Keratinocyte (primary cell): ENCODE data around the gene SSH2.

Experiments used
- CTCF ChIP-seq, 3 experiments: IDR thresholded peaks in 1 of 3; conservative IDR thresholded peaks in 1 of 3; optimal IDR thresholded peaks in 1 of 3; 2 replicates in 2 of 3; 3 replicates in 1 of 3; pipeline versions ENCODE3 to v1.5.1; 2011; ENCODE audit warnings: low read length in 3 of 3, mild to moderate bottlenecking in 3 of 3, moderate library complexity in 2 of 3, control low read depth in 1 of 3, inconsistent platforms in 1 of 3; ENCODE audit not compliant: insufficient read depth in 2 of 3; ENCODE audit errors: extremely low read depth in 1 of 3
- EZH2 ChIP-seq: IDR thresholded peaks from one replicate; pipeline ENCODE4 v1.6.1; 2012; ENCODE audit warnings: inconsistent platforms, mild to moderate bottlenecking, low read length, moderate library complexity

DNA sequence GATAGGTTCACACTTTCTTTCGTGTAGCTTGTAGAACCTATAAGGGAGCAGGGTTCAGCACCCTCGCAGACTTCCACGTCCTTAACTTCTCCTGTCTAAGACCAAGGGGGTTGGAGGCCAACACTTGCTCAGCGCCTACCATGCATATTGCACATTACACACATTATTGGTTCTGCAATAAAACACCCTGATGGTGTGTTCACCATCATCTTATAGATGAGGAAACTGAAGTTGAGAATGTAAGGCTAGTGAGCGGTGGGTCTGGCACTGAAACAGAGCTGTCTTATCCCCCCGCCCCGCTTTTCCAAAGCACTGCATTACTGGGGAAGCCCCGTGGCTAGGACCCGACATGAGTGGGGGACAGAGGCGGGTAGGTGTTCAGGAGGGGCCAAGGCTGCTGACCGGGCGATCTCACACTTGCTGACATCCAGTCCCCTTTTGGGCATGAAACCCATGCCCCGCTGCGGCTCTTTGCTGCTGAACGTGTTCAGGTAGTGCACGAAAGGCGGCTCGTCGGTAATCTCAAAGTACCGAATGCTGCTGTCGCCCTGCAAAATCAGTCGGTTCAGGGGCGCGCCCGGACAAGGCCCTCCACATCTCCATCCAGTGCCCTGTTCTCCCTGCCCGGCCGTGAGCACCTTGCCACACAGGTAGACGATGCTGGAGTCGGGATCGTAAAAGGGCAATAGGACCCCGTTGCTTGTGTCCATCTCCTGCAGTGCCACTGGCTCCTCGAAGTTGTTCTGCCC is 313.6 kb downstream of the SSH2 start:
- no peak for TF ChIP-seq EZH2
- TF ChIP-seq CTCF (optimal IDR thresholded peaks at IDR 0.05 in 1 of 3, IDR thresholded peaks at IDR 0.05 in 1 of 3, conservative IDR thresholded peaks at IDR 0.05 in 1 of 3; ENCODE audit: extremely low read depth in 1 of 3, insufficient read depth in 2 of 3, low read length in 3 of 3), result no peak
